Measurements from ENCODE around the gene TRIO.

- TF ChIP-seq CTCF (IDR thresholded peaks at IDR 0.05) (no peak), POLR2A (IDR thresholded peaks at IDR 0.05) (no peak)
These were observed 344.1 kb downstream of the TRIO start for GRCh38 chr5:14486996-14487896.
